HepG2 (cell line): ENCODE measurements around the gene MCM3. TPM values are rescaled to one million over a fixed set of nuclear protein-coding genes. Genes with fewer than 3 reads are reported as not detected.

ENCODE experiments used
- IKZF1 ChIP-seq: fragments of 450-650 bp; IDR thresholded peaks from 2 replicates; pipeline ENCODE4 v1.7.1; 2016
- ZKSCAN1 ChIP-seq: fragments of 150-350 bp; IDR thresholded peaks from 2 replicates; pipeline ENCODE4 v1.6.1; 2014; ENCODE audit warnings: low read length
- ZNF256 ChIP-seq: sonication (generic); formaldehyde crosslinking; conservative IDR thresholded peaks from 2 replicates; pipeline ENCODE4 v1.4.0; 2020; ENCODE audit warnings: missing genetic modification reagents
- ZNF484 ChIP-seq: sonication (generic); formaldehyde crosslinking; IDR thresholded peaks from 2 replicates; pipeline ENCODE4 v1.5.1; 2020; ENCODE audit warnings: mild to moderate bottlenecking, low read depth, missing genetic modification reagents, borderline replicate concordance
- ZNF737 ChIP-seq: sonication (generic); formaldehyde crosslinking; IDR thresholded peaks from 2 replicates; pipeline ENCODE4 v1.5.0; 2020; ENCODE audit warnings: missing genetic modification reagents, mild to moderate bottlenecking, borderline replicate concordance
- polyA plus RNA-seq, 8 experiments: library from polyadenylated mRNA; depleted of rRNA in 3 of 8; stranded (reverse) in 7 of 8; unstranded in 1 of 8; fragments of >200 nt; fragmentation: Illumina TruSeq in 4 of 8; extraction: Trizol in 4 of 8; gene quantifications; 2 replicates each; pipeline versions ENCODE4 v1.2.1 to v1.2.3, GENCODE V29; 2011 to 2016; ENCODE audit warnings: low read depth in 4 of 8, missing spikeins in 1 of 8, mixed read lengths in 1 of 8; ENCODE audit not compliant: insufficient read depth in 1 of 8
- total RNA-seq, 5 experiments: library from RNA; depleted of rRNA; stranded (reverse); fragments of >200 nt; fragmentation: Illumina TruSeq; extraction: Trizol; gene quantifications; 2 replicates each; pipeline ENCODE4 v1.2.3, GENCODE V29; 2016; ENCODE audit warnings: low read depth in 1 of 5
- TF ChIP-seq, protein P1 (sequence below): sonication (generic); formaldehyde crosslinking; IDR thresholded peaks from 2 replicates; pipeline ENCODE4 v1.9.0; 2021; ENCODE audit warnings: missing genetic modification reagents, borderline replicate concordance
- TF ChIP-seq, protein P2 (sequence below): sonication (generic); formaldehyde crosslinking; conservative IDR thresholded peaks from 2 replicates; pipeline ENCODE4 v1.8.0; 2022; ENCODE audit warnings: mild to moderate bottlenecking, moderate library complexity, missing genetic modification reagents
- TF ChIP-seq, protein P3 (sequence below): sonication (generic); formaldehyde crosslinking; IDR thresholded peaks from 2 replicates; pipeline ENCODE4 v1.5.1; 2020; ENCODE audit warnings: mild to moderate bottlenecking, missing genetic modification reagents, borderline replicate concordance
- TF ChIP-seq, protein P4 (sequence below): sonication (generic); formaldehyde crosslinking; IDR thresholded peaks from 2 replicates; pipeline ENCODE4 v1.5.0; 2020; ENCODE audit warnings: missing genetic modification reagents
- TF ChIP-seq, protein P5 (sequence below): sonication (generic); formaldehyde crosslinking; IDR thresholded peaks from 2 replicates; pipeline ENCODE4 v1.4.0; 2020; ENCODE audit warnings: missing genetic modification reagents, borderline replicate concordance

The MCM3 gene
- total and polyA plus RNA-seq, 2 of the 13 experiments (the other 11 are each of a cell fraction or from before 2014, with no cell fraction given): 164 to 288 TPM

DNA sequence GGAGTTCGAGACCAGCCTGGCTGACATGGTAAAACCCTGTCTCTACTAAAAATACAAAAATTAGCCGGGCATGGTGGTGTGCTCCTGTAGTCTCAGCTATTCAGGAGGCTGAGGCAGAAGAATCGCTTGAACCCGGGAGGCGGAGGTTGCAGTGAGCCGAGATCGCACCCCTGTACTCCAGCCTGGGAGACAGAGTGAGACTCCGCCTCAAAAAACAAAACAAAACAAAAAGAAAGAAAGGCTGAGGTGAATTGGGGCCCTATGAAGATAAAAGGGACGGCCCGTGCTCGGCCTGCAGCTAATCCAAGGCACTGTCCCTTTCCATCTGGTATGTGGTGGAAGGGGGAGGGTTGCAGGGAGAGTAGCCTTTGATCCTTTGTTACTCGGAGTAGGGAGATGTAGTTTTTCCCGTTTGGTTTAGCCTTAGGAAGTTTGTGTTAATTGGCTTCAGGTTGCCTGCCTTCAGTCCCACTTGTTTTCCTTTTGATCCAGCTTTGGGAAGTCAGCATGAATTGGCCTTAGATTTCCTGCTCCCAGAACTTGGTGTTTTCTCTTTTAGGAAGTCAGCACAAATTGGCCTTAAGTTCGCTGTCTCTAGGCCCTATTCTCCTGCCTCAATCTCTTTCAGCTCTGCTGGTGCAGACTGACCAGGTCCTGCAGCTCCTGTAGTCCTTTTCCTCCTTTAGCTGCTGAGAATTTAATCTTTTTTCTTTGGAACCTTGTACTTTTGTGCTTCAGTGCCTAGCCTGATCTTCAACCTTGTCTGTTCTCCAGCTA, 41.3 kb upstream of the MCM3 start (continued):
- TF ChIP-seq, protein P1, sequence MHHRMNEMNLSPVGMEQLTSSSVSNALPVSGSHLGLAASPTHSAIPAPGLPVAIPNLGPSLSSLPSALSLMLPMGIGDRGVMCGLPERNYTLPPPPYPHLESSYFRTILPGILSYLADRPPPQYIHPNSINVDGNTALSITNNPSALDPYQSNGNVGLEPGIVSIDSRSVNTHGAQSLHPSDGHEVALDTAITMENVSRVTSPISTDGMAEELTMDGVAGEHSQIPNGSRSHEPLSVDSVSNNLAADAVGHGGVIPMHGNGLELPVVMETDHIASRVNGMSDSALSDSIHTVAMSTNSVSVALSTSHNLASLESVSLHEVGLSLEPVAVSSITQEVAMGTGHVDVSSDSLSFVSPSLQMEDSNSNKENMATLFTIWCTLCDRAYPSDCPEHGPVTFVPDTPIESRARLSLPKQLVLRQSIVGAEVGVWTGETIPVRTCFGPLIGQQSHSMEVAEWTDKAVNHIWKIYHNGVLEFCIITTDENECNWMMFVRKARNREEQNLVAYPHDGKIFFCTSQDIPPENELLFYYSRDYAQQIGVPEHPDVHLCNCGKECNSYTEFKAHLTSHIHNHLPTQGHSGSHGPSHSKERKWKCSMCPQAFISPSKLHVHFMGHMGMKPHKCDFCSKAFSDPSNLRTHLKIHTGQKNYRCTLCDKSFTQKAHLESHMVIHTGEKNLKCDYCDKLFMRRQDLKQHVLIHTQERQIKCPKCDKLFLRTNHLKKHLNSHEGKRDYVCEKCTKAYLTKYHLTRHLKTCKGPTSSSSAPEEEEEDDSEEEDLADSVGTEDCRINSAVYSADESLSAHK (CRISPR knock-in tag): no peak
- TF ChIP-seq, protein P2, sequence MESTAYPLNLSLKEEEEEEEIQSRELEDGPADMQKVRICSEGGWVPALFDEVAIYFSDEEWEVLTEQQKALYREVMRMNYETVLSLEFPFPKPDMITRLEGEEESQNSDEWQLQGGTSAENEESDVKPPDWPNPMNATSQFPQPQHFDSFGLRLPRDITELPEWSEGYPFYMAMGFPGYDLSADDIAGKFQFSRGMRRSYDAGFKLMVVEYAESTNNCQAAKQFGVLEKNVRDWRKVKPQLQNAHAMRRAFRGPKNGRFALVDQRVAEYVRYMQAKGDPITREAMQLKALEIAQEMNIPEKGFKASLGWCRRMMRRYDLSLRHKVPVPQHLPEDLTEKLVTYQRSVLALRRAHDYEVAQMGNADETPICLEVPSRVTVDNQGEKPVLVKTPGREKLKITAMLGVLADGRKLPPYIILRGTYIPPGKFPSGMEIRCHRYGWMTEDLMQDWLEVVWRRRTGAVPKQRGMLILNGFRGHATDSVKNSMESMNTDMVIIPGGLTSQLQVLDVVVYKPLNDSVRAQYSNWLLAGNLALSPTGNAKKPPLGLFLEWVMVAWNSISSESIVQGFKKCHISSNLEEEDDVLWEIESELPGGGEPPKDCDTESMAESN (CRISPR knock-in tag): no peak
- TF ChIP-seq ZNF484 (no peak), ZNF737 (CRISPR knock-in tag) (no peak), IKZF1 (no peak), ZNF256 (CRISPR knock-in tag) (peak; percentile 76; the same call in 1 of the 2 replicates), ZKSCAN1 (no peak)
- TF ChIP-seq, protein P3, sequence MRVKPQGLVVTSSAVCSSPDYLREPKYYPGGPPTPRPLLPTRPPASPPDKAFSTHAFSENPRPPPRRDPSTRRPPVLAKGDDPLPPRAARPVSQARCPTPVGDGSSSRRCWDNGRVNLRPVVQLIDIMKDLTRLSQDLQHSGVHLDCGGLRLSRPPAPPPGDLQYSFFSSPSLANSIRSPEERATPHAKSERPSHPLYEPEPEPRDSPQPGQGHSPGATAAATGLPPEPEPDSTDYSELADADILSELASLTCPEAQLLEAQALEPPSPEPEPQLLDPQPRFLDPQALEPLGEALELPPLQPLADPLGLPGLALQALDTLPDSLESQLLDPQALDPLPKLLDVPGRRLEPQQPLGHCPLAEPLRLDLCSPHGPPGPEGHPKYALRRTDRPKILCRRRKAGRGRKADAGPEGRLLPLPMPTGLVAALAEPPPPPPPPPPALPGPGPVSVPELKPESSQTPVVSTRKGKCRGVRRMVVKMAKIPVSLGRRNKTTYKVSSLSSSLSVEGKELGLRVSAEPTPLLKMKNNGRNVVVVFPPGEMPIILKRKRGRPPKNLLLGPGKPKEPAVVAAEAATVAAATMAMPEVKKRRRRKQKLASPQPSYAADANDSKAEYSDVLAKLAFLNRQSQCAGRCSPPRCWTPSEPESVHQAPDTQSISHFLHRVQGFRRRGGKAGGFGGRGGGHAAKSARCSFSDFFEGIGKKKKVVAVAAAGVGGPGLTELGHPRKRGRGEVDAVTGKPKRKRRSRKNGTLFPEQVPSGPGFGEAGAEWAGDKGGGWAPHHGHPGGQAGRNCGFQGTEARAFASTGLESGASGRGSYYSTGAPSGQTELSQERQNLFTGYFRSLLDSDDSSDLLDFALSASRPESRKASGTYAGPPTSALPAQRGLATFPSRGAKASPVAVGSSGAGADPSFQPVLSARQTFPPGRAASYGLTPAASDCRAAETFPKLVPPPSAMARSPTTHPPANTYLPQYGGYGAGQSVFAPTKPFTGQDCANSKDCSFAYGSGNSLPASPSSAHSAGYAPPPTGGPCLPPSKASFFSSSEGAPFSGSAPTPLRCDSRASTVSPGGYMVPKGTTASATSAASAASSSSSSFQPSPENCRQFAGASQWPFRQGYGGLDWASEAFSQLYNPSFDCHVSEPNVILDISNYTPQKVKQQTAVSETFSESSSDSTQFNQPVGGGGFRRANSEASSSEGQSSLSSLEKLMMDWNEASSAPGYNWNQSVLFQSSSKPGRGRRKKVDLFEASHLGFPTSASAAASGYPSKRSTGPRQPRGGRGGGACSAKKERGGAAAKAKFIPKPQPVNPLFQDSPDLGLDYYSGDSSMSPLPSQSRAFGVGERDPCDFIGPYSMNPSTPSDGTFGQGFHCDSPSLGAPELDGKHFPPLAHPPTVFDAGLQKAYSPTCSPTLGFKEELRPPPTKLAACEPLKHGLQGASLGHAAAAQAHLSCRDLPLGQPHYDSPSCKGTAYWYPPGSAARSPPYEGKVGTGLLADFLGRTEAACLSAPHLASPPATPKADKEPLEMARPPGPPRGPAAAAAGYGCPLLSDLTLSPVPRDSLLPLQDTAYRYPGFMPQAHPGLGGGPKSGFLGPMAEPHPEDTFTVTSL: no peak
- TF ChIP-seq, protein P4, sequence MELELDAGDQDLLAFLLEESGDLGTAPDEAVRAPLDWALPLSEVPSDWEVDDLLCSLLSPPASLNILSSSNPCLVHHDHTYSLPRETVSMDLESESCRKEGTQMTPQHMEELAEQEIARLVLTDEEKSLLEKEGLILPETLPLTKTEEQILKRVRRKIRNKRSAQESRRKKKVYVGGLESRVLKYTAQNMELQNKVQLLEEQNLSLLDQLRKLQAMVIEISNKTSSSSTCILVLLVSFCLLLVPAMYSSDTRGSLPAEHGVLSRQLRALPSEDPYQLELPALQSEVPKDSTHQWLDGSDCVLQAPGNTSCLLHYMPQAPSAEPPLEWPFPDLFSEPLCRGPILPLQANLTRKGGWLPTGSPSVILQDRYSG: peak; percentile 49; the same call in 1 of the 2 replicates
- TF ChIP-seq, protein P5, sequence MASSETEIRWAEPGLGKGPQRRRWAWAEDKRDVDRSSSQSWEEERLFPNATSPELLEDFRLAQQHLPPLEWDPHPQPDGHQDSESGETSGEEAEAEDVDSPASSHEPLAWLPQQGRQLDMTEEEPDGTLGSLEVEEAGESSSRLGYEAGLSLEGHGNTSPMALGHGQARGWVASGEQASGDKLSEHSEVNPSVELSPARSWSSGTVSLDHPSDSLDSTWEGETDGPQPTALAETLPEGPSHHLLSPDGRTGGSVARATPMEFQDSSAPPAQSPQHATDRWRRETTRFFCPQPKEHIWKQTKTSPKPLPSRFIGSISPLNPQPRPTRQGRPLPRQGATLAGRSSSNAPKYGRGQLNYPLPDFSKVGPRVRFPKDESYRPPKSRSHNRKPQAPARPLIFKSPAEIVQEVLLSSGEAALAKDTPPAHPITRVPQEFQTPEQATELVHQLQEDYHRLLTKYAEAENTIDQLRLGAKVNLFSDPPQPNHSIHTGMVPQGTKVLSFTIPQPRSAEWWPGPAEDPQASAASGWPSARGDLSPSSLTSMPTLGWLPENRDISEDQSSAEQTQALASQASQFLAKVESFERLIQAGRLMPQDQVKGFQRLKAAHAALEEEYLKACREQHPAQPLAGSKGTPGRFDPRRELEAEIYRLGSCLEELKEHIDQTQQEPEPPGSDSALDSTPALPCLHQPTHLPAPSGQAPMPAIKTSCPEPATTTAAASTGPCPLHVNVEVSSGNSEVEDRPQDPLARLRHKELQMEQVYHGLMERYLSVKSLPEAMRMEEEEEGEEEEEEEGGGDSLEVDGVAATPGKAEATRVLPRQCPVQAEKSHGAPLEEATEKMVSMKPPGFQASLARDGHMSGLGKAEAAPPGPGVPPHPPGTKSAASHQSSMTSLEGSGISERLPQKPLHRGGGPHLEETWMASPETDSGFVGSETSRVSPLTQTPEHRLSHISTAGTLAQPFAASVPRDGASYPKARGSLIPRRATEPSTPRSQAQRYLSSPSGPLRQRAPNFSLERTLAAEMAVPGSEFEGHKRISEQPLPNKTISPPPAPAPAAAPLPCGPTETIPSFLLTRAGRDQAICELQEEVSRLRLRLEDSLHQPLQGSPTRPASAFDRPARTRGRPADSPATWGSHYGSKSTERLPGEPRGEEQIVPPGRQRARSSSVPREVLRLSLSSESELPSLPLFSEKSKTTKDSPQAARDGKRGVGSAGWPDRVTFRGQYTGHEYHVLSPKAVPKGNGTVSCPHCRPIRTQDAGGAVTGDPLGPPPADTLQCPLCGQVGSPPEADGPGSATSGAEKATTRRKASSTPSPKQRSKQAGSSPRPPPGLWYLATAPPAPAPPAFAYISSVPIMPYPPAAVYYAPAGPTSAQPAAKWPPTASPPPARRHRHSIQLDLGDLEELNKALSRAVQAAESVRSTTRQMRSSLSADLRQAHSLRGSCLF (CRISPR knock-in tag): no peak; the same call in 1 of the 2 replicates
